ENCODE results near the gene GAPDHS. TPM values are rescaled to one million over a fixed set of nuclear protein-coding genes. Genes with fewer than 3 reads are reported as not detected.

Gene GAPDHS
- total and polyA plus RNA-seq, 11 donors = not detected

DNA sequence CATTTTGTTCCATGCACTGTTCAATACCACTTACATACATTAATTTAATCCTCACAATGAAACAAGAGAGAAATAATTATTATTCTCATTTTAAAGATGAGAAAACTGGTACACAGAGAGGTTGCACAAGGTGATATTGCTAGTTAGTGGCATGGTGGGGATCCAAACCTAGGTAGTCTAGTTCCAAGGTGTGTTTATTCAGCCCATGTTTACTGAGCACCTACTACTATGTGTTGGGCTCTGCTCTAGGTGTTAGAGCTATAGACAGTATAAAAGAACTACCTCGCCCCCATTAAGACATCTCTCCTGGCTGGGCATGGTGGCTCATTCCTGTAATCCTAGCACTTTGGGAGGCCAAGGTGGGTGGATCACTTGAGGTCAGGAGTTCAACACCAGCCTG lies 49.5 kb downstream of the GAPDHS start:
- DNase-seq (no peak), ATAC-seq (no peak)
- Histone ChIP-seq H3K27me3 (peaks cover 0 to 47% (median 8%) of the 10 kb centered on the region in 9 donors), H3K9me3 (peaks cover 0 to 4% (median 0%) of the 10 kb centered on the region in 12 donors), H3K36me3 (no peaks in the 10 kb centered on the region), H3K4me3 (no peak overlapping the region), H3K4me1 (no peaks in the 10 kb centered on the region), H3K27ac (no peak overlapping the region)
- TF ChIP-seq, protein P1, sequence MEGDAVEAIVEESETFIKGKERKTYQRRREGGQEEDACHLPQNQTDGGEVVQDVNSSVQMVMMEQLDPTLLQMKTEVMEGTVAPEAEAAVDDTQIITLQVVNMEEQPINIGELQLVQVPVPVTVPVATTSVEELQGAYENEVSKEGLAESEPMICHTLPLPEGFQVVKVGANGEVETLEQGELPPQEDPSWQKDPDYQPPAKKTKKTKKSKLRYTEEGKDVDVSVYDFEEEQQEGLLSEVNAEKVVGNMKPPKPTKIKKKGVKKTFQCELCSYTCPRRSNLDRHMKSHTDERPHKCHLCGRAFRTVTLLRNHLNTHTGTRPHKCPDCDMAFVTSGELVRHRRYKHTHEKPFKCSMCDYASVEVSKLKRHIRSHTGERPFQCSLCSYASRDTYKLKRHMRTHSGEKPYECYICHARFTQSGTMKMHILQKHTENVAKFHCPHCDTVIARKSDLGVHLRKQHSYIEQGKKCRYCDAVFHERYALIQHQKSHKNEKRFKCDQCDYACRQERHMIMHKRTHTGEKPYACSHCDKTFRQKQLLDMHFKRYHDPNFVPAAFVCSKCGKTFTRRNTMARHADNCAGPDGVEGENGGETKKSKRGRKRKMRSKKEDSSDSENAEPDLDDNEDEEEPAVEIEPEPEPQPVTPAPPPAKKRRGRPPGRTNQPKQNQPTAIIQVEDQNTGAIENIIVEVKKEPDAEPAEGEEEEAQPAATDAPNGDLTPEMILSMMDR (IDR thresholded peaks at IDR 0.05) = no peak
- TF ChIP-seq POLR2A (IDR thresholded peaks at IDR 0.05) = no peak
- WGBS, 4 donors = 78 to 89% (median 83%) methylated on average over 1 of the region's 1 CpG
- intact Hi-C loops (cut with DNase I) = no loop called here

DNA sequence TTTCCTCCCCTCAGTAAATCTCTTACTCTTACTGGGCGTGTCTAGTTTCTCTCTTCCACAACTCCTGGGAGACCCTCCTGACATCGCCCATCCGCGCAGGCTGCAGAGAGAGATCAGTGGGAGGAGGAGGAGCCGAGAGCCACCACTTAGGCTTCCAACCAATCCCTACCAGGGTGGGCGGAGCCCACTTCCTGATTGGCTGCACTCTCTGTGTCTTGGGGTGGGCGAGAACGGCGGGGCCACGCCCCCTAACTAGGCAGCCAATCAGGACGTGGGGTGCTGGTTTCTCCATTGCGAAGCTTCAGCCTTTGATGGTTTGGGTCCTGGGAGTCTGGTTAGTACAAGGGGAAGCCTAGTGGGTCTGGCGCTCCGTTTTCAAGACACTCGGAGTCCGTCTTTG lies 52.6 kb downstream of the GAPDHS start, which contains the start of gene PMIS2:
TSS of gene PMIS2 (plus strand) at position 326 of the 400 bp plus-strand sequence. CDS start 87 bp downstream, outside the sequence.
- TF ChIP-seq, protein P1 (IDR thresholded peaks at IDR 0.05) = no peak
- no peak for TF ChIP-seq POLR2A (IDR thresholded peaks at IDR 0.05)
- DNase-seq (no peak), ATAC-seq (no peak)
- H3K27me3 ChIP-seq = peaks cover 0 to 29% (median 8%) of the 10 kb centered on the region in 9 donors
- intact Hi-C loops (cut with DNase I) = no loop called here
- no peak within 1 kb of the TSS for H3K27ac ChIP-seq
- no peaks in the 10 kb centered on the region for H3K36me3 ChIP-seq
- no peaks in the 10 kb centered on the region for H3K9me3 ChIP-seq
- H3K4me3 ChIP-seq = no peak within 1 kb of the TSS
- no peaks in the 10 kb centered on the region for H3K4me1 ChIP-seq
- 28 to 51% (median 48%) methylated on average over 8 to 16 of the region's 16 CpGs for WGBS, 4 donors

DNA sequence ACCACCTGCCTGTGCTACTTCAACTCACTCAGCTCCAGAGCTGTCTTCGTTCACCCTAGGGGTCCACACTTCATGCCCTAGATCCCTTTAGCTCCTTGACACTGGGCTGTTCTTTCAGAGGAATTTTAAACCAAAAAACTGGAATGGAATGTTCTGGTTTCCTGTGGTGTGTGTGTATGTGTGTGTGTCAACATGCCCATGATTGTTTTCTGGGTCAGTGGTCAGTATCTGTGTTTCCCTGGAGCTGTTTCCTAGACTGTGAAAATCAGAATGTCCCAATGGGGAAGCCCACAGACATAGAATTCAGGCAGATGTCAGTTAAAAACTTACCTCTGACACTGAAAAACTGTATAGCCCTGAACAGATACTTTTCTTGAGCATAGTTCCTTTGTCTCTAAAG lies 54.1 kb downstream of the GAPDHS start:
- intact Hi-C loops (cut with DNase I) = no loop called here
- H3K27me3 ChIP-seq = peaks cover 0 to 36% (median 8%) of the 10 kb centered on the region in 9 donors
- WGBS, 4 donors = 36 to 67% (median 48%) methylated on average over 1 of the region's 1 CpG
- H3K4me1 ChIP-seq = no peaks in the 10 kb centered on the region
- no peaks in the 10 kb centered on the region for H3K9me3 ChIP-seq
- no peak overlapping the region for H3K27ac ChIP-seq
- no peak overlapping the region for H3K4me3 ChIP-seq
- ATAC-seq (no peak), DNase-seq (no peak)
- TF ChIP-seq POLR2A (IDR thresholded peaks at IDR 0.05) = no peak
- TF ChIP-seq, protein P1 (IDR thresholded peaks at IDR 0.05) = no peak
- no peaks in the 10 kb centered on the region for H3K36me3 ChIP-seq

DNA sequence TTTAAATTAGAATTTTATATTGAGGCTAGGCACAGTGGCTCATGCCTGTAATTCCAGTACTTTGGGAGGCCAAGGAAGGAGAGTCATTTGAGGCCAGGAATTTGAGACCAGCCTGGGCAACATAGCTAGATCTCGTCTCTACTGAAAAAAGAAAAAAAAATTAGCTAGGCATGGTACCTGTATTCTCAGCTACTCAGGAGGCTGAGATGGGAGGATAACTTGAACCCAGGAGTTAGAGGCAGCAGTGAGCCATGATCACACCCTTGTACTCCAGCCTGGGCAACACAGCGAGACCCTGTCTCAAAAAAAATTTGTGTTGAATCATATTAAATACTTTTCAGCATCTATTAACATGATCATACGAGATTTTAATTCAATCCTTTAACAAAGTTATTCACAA lies 57.6 kb downstream of the GAPDHS start:
- H3K4me1 ChIP-seq = no peaks in the 10 kb centered on the region
- H3K27me3 ChIP-seq = peaks cover 0 to 29% (median 6%) of the 10 kb centered on the region in 9 donors
- no peaks in the 10 kb centered on the region for H3K9me3 ChIP-seq
- H3K36me3 ChIP-seq = no peaks in the 10 kb centered on the region
- DNase-seq (no peak), ATAC-seq (no peak)
- H3K4me3 ChIP-seq = no peak overlapping the region
- TF ChIP-seq, protein P1 (IDR thresholded peaks at IDR 0.05) = no peak
- TF ChIP-seq POLR2A (IDR thresholded peaks at IDR 0.05) = no peak
- intact Hi-C loops (cut with DNase I) = loop anchor here in 3 of 10 donors (5.0 to 10.0 kb wide), 3 partner anchors 79 to 239 kb away; partner anchors contain the start of genes DMKN (in 1 of the 3) and FFAR3 (in 1 of the 3)
- 81 to 91% (median 84%) methylated on average over 3 of the region's 3 CpGs for WGBS, 4 donors
- H3K27ac ChIP-seq = no peak overlapping the region
